ENCODE results near the gene PRKACB.

PRKACB gene

GRCh38 chr1:84283381-84283780, 139.3 kb downstream of the PRKACB start:
- no peak for TF ChIP-seq ZBTB7A (IDR thresholded peaks at IDR 0.05; ENCODE audit: low read depth)
- TF ChIP-seq YY1 (IDR thresholded peaks at IDR 0.05; ENCODE audit: low read depth) = no peak
- no peak for TF ChIP-seq MAX (IDR thresholded peaks at IDR 0.05)
- no peak for TF ChIP-seq REST (IDR thresholded peaks at IDR 0.05; ENCODE audit: low read depth)
- TF ChIP-seq RAD21 (IDR thresholded peaks at IDR 0.05; ENCODE audit: low read depth) = no peak
- TF ChIP-seq CREB1 (IDR thresholded peaks at IDR 0.05; ENCODE audit: low read depth) = no peak
- no peak for TF ChIP-seq FOXM1 (IDR thresholded peaks at IDR 0.05; ENCODE audit: borderline replicate concordance, low read depth)
- TF ChIP-seq TAF1 (IDR thresholded peaks at IDR 0.05; ENCODE audit: low read depth) = no peak
- no peak for TF ChIP-seq EGR1 (IDR thresholded peaks at IDR 0.05)
- TF ChIP-seq CEBPB (IDR thresholded peaks at IDR 0.05) = no peak
- no peak for TF ChIP-seq USF1 (IDR thresholded peaks at IDR 0.05)
- TF ChIP-seq TEAD4 (IDR thresholded peaks at IDR 0.05) = no peak
- TF ChIP-seq EP300 (IDR thresholded peaks at IDR 0.05; ENCODE audit: borderline replicate concordance) = no peak
- TF ChIP-seq NFIC (IDR thresholded peaks at IDR 0.05) = no peak
- TF ChIP-seq TCF12 (IDR thresholded peaks at IDR 0.05; ENCODE audit: low read depth) = no peak

- TF ChIP-seq EP300 (IDR thresholded peaks at IDR 0.05; ENCODE audit: borderline replicate concordance) (no peak), USF1 (IDR thresholded peaks at IDR 0.05) (no peak), TAF1 (IDR thresholded peaks at IDR 0.05; ENCODE audit: low read depth) (no peak), MAX (IDR thresholded peaks at IDR 0.05) (no peak), YY1 (IDR thresholded peaks at IDR 0.05; ENCODE audit: low read depth) (no peak), TCF12 (IDR thresholded peaks at IDR 0.05; ENCODE audit: low read depth) (no peak), EGR1 (IDR thresholded peaks at IDR 0.05) (no peak), NFIC (IDR thresholded peaks at IDR 0.05) (no peak), RAD21 (IDR thresholded peaks at IDR 0.05; ENCODE audit: low read depth) (no peak), ZBTB7A (IDR thresholded peaks at IDR 0.05; ENCODE audit: low read depth) (no peak), FOXM1 (IDR thresholded peaks at IDR 0.05; ENCODE audit: borderline replicate concordance, low read depth) (no peak), REST (IDR thresholded peaks at IDR 0.05; ENCODE audit: low read depth) (no peak), TEAD4 (IDR thresholded peaks at IDR 0.05) (no peak), CEBPB (IDR thresholded peaks at IDR 0.05) (no peak)
Measured at GRCh38 chr1:84286071-84286470, 142.0 kb downstream of the PRKACB start.

Measured in Ishikawa (cell line).